H1 (cell line): ENCODE measurements around the gene DNASE1L1. TPM values are rescaled to one million over a fixed set of nuclear protein-coding genes. Genes with fewer than 3 reads are reported as not detected.

Experiments used
- EGR1 ChIP-seq: IDR thresholded peaks from 2 replicates; pipeline ENCODE4 v1.6.1; 2011; ENCODE audit warnings: low read depth, low read length, borderline replicate concordance
- EP300 ChIP-seq, 2 experiments: IDR thresholded peaks; 1 replicate in 1 of 2; 2 replicates in 1 of 2; pipeline ENCODE4 v1.6.1; 2011 to 2012; ENCODE audit warnings: low read depth in 2 of 2, low read length in 2 of 2, mild to moderate bottlenecking in 2 of 2, borderline replicate concordance in 1 of 2, inconsistent platforms in 1 of 2, moderate library complexity in 1 of 2
- MAFK ChIP-seq: IDR thresholded peaks from 2 replicates; pipeline ENCODE4 v1.6.1; 2012; ENCODE audit warnings: low read depth, mild to moderate bottlenecking, improper control_type of control experiment, low read length
- NANOG ChIP-seq: IDR thresholded peaks from 2 replicates; pipeline ENCODE4 v1.6.1; 2011; ENCODE audit warnings: low read length, low read depth, mild to moderate bottlenecking, inconsistent platforms; ENCODE audit not compliant: insufficient read depth, poor library complexity, severe bottlenecking
- POU5F1 ChIP-seq: IDR thresholded peaks from 2 replicates; pipeline ENCODE4 v1.6.1; 2011; ENCODE audit warnings: low read depth, mild to moderate bottlenecking, low read length, moderate library complexity
- RAD21 ChIP-seq, 2 experiments: IDR thresholded peaks in 1 of 2; conservative IDR thresholded peaks in 1 of 2; 2 replicates each; pipeline ENCODE4 v1.6.1; 2011; ENCODE audit warnings: low read depth in 2 of 2, low read length in 2 of 2, improper control_type of control experiment in 1 of 2, inconsistent platforms in 1 of 2, mild to moderate bottlenecking in 1 of 2, moderate library complexity in 1 of 2
- RFX5 ChIP-seq: IDR thresholded peaks from 2 replicates; pipeline ENCODE4 v1.6.1; 2011; ENCODE audit warnings: low read depth, low read length, improper control_type of control experiment, borderline replicate concordance
- RNF2 ChIP-seq: fragments of 200-900, 300-1000 bp; sonication (generic); IDR thresholded peaks from 2 replicates; pipeline ENCODE4 v1.7.1; 2016; ENCODE audit warnings: borderline replicate concordance, low read depth, mild to moderate bottlenecking, antibody characterized with exemption, low read length; ENCODE audit not compliant: poor library complexity, severe bottlenecking; ENCODE audit errors: missing control alignments
- SIX5 ChIP-seq: IDR thresholded peaks from 2 replicates; pipeline ENCODE4 v1.6.1; 2011; ENCODE audit warnings: mild to moderate bottlenecking, low read depth, low read length
- SUZ12 ChIP-seq: fragments of 200-600 bp; sonication (generic); IDR thresholded peaks from 2 replicates; pipeline ENCODE4 v1.6.1; 2012; ENCODE audit warnings: mild to moderate bottlenecking, inconsistent platforms, low read length, moderate library complexity, mixed read lengths
- TBP ChIP-seq: IDR thresholded peaks from 2 replicates; pipeline ENCODE4 v1.6.1; 2011; ENCODE audit warnings: low read depth, low read length, improper control_type of control experiment
- TCF12 ChIP-seq: IDR thresholded peaks from 2 replicates; pipeline ENCODE4 v1.6.1; 2011; ENCODE audit warnings: low read depth, mild to moderate bottlenecking, low read length
- TEAD4 ChIP-seq: IDR thresholded peaks from 2 replicates; pipeline ENCODE4 v1.6.1; 2012; ENCODE audit warnings: low read depth, low read length, inconsistent platforms, mixed read lengths
- polyA plus RNA-seq, 7 experiments: library from polyadenylated mRNA; depleted of rRNA in 3 of 7; stranded (reverse) in 5 of 7; unstranded in 2 of 7; fragments of >200 nt in 5 of 7; fragments of 200-250 nt in 2 of 7; gene quantifications; 1 replicate in 5 of 7; 2 replicates in 1 of 7; 4 replicates in 1 of 7; pipeline versions ENCODE4 v1.2.1 to v1.2.3, GENCODE V29; 2011 to 2013; ENCODE audit warnings: missing spikeins in 2 of 7, mixed read lengths in 2 of 7
- total RNA-seq: library from RNA; stranded (reverse); fragmentation: NEBNext Ultra II Directional; extraction: Animal tissue kit (Norgen Biotek cat#: 25700); gene quantifications from 2 replicates; pipeline ENCODE4 v1.2.1, GENCODE V29; 2021
- TF ChIP-seq, protein P1 (sequence below): IDR thresholded peaks from 2 replicates; pipeline ENCODE4 v1.6.1; 2012; ENCODE audit warnings: low read length, inconsistent platforms
- TF ChIP-seq, protein P2 (sequence below): IDR thresholded peaks from 2 replicates; pipeline ENCODE4 v1.6.1; 2011; ENCODE audit warnings: low read length, improper control_type of control experiment
- TF ChIP-seq, protein P3 (sequence below): IDR thresholded peaks from 2 replicates; pipeline ENCODE4 v1.6.1; 2011; ENCODE audit warnings: low read depth, mild to moderate bottlenecking, low read length; ENCODE audit not compliant: insufficient read depth
- TF ChIP-seq, protein P4 (sequence below): IDR thresholded peaks from 2 replicates; pipeline ENCODE4 v1.6.1; 2012; ENCODE audit warnings: inconsistent platforms

Gene DNASE1L1
- total and polyA plus RNA-seq, 2 of the 8 experiments (the other 6 are each of a cell fraction or from before 2014, with no cell fraction given): 8.7 to 30.0 TPM

DNA sequence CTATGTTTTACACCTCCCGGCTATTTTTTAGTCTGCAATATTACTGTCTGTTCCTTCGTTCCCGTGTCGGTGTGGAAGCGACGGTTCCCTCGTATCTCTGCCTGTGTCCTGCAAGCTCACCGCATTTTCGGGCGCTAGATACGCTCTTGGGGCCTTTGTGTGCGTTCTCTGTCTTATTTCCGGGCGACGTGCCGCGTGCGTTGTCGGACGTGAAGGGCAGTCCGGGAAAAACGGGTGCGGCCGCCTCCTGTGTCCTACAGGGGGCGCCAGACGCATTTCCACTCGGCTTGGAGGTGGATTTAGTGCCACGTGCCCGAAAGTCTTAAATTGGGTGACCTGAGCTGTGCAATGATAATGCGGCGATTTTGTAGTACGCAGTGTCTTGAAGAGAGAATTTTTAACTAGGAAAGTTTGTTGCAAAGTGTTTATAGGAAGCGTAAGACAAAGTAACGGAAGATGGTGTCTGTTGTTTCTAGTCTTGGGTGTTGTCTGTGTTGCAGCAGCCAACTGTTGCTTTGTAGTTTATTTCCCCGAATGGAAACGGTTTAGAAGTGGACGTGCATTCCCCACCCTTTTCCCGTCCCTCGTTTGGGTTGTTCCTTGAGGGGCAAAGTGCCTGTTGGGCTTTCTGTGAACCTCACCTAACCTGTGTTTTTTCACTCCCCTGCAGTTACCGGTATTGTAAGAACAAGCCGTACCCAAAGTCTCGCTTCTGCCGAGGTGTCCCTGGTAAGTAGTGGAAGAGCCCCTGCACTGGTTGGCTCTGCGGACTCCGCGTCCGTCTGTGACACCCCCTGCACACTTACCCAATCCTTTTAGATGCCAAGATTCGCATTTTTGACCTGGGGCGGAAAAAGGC is 10.2 kb downstream of the DNASE1L1 start (continued):
- TF ChIP-seq TBP (no peak), RNF2 (no peak), SIX5 (no peak), RAD21 (IDR thresholded peaks at IDR 0.05 in 1 of 2, conservative IDR thresholded peaks at IDR 0.05 in 1 of 2; ENCODE audit: low read depth in 2 of 2, low read length in 2 of 2) (peak; percentile 5 to 30; a peak in 2 of 4 replicates), TEAD4 (no peak), EGR1 (no peak), TCF12 (no peak), RFX5 (no peak), NANOG (no peak), SUZ12 (no peak), MAFK (no peak), EP300 (IDR thresholded peaks at IDR 0.05; ENCODE audit: borderline replicate concordance in 1 of 2, low read depth in 2 of 2, low read length in 2 of 2) (no peak), POU5F1 (no peak)
- TF ChIP-seq, protein P1, sequence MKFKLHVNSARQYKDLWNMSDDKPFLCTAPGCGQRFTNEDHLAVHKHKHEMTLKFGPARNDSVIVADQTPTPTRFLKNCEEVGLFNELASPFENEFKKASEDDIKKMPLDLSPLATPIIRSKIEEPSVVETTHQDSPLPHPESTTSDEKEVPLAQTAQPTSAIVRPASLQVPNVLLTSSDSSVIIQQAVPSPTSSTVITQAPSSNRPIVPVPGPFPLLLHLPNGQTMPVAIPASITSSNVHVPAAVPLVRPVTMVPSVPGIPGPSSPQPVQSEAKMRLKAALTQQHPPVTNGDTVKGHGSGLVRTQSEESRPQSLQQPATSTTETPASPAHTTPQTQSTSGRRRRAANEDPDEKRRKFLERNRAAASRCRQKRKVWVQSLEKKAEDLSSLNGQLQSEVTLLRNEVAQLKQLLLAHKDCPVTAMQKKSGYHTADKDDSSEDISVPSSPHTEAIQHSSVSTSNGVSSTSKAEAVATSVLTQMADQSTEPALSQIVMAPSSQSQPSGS: 0 out of 2 replicates have a peak, but pooled peaks have one; percentile 3
- TF ChIP-seq, protein P2, sequence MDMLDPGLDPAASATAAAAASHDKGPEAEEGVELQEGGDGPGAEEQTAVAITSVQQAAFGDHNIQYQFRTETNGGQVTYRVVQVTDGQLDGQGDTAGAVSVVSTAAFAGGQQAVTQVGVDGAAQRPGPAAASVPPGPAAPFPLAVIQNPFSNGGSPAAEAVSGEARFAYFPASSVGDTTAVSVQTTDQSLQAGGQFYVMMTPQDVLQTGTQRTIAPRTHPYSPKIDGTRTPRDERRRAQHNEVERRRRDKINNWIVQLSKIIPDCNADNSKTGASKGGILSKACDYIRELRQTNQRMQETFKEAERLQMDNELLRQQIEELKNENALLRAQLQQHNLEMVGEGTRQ: no peak
- TF ChIP-seq, protein P3, sequence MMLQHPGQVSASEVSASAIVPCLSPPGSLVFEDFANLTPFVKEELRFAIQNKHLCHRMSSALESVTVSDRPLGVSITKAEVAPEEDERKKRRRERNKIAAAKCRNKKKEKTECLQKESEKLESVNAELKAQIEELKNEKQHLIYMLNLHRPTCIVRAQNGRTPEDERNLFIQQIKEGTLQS: no peak
- TF ChIP-seq, protein P4, sequence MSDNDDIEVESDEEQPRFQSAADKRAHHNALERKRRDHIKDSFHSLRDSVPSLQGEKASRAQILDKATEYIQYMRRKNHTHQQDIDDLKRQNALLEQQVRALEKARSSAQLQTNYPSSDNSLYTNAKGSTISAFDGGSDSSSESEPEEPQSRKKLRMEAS: peak; percentile 88
